Measurements from ENCODE around the gene ALDH1A3. TPM values are rescaled to one million over a fixed set of nuclear protein-coding genes. Genes with fewer than 3 reads are reported as not detected.

The ALDH1A3 gene
- polyA plus RNA-seq, 1 of the 3 experiments (the other 2 are of a cell fraction): 4.4 TPM

DNA sequence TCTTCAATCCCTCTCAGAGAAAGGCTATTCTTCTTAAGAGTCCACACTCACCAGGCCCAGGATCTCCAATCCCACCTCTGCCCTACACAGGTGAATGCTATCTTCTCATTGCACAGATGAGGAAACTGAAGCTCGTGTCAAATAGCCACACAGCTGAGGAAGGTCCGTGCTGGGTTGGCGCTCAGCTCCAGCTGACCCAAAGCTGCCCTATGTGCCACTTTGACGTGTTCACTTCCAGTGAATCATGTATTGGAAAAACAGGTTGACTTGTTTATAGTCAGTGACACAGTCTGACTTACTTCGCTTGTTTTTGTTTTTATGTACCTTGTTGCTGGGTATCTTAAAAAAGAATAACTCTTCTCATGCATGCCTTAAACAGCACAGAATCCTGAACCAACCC lies 32.4 kb upstream of the ALDH1A3 start (continued):
- TF ChIP-seq, protein P1, sequence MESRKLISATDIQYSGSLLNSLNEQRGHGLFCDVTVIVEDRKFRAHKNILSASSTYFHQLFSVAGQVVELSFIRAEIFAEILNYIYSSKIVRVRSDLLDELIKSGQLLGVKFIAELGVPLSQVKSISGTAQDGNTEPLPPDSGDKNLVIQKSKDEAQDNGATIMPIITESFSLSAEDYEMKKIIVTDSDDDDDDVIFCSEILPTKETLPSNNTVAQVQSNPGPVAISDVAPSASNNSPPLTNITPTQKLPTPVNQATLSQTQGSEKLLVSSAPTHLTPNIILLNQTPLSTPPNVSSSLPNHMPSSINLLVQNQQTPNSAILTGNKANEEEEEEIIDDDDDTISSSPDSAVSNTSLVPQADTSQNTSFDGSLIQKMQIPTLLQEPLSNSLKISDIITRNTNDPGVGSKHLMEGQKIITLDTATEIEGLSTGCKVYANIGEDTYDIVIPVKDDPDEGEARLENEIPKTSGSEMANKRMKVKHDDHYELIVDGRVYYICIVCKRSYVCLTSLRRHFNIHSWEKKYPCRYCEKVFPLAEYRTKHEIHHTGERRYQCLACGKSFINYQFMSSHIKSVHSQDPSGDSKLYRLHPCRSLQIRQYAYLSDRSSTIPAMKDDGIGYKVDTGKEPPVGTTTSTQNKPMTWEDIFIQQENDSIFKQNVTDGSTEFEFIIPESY (IDR thresholded peaks at IDR 0.05; ENCODE audit: borderline replicate concordance, low read depth): no peak
- TF ChIP-seq, protein P2, sequence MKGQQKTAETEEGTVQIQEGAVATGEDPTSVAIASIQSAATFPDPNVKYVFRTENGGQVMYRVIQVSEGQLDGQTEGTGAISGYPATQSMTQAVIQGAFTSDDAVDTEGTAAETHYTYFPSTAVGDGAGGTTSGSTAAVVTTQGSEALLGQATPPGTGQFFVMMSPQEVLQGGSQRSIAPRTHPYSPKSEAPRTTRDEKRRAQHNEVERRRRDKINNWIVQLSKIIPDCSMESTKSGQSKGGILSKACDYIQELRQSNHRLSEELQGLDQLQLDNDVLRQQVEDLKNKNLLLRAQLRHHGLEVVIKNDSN (IDR thresholded peaks at IDR 0.05; ENCODE audit: borderline replicate concordance, low read depth): no peak
- TF ChIP-seq GABPA (IDR thresholded peaks at IDR 0.05; ENCODE audit: low read depth) (no peak), POLR2AphosphoS5 (IDR thresholded peaks at IDR 0.05; ENCODE audit: low read depth, low read length) (no peak), SMC3 (IDR thresholded peaks at IDR 0.05; ENCODE audit: low read depth, low read length) (no peak)

DNA sequence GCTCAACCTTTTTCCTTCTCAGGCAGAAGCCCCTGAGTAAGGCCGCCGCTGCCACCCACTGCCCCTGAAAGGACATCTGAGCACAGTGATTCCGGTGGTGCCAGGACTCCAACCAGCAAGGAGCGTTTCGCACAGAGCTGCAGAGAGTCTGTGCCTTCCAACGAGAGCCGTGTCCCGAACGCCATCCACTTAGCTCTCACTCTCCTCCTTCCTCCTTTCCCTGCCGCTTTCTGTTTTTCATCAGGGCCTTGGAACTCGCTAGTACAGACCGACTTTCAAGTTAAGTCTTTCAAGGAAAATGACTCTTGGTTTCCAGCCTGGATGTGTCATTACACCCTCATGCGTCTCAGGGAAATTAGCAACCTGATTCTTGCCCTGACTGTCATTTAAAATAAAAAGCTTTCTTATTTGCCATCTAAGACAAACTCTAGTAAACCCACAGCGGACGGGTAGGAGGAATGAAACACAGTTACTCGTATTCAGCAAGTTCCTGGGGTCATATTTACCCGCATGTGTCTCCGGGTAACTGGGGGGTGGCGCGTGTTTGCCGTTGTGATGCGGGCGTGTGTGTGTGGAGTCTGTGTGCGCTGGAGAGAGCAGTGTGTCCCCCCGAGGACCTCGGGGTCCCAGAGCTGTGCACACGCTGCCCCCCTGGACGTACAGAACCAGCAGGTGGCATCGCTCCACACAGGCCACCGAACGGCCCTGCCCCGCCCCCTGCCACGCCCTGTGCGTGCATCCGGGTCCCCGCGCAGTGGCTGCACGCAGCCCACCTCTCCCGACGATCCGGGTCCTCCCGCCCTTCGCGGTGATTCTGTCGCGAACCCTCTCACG lies 30.4 kb upstream of the ALDH1A3 start:
- ChIA-PET CTCF (no interaction called here), POLR2A (interaction anchor here (1.1 kb wide), 1 partner anchor 10 kb away, joined by 3 read pairs; no protein-coding TSS in a partner anchor)
- TF ChIP-seq, protein P2 (IDR thresholded peaks at IDR 0.05; ENCODE audit: borderline replicate concordance, low read depth): no peak
- TF ChIP-seq SIN3A (IDR thresholded peaks at IDR 0.05; ENCODE audit: borderline replicate concordance, low read depth, low read length): no peak
- TF ChIP-seq, protein P3, sequence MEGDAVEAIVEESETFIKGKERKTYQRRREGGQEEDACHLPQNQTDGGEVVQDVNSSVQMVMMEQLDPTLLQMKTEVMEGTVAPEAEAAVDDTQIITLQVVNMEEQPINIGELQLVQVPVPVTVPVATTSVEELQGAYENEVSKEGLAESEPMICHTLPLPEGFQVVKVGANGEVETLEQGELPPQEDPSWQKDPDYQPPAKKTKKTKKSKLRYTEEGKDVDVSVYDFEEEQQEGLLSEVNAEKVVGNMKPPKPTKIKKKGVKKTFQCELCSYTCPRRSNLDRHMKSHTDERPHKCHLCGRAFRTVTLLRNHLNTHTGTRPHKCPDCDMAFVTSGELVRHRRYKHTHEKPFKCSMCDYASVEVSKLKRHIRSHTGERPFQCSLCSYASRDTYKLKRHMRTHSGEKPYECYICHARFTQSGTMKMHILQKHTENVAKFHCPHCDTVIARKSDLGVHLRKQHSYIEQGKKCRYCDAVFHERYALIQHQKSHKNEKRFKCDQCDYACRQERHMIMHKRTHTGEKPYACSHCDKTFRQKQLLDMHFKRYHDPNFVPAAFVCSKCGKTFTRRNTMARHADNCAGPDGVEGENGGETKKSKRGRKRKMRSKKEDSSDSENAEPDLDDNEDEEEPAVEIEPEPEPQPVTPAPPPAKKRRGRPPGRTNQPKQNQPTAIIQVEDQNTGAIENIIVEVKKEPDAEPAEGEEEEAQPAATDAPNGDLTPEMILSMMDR (IDR thresholded peaks at IDR 0.05): no peak
- TF ChIP-seq SMC3 (IDR thresholded peaks at IDR 0.05; ENCODE audit: low read depth, low read length): no peak
- Histone ChIP-seq H3K27me3 (ENCODE audit: insufficient read depth) (no peaks in the 10 kb centered on the region), H2AFZ (ENCODE audit: low read depth) (no peak overlapping the region), H3K9me2 (no peaks in the 10 kb centered on the region), H3K36me3 (replicated peaks in 1 of 2; ENCODE audit: control insufficient read depth in 1 of 2, insufficient read depth in 2 of 2, low read length in 1 of 2) (no peaks in the 10 kb centered on the region), H3K9me3 (no peaks in the 10 kb centered on the region), H3K27ac (ENCODE audit: low read depth in 2 of 2, low read length in 1 of 2) (no peak overlapping the region), H3K4me3 (ENCODE audit: low read depth in 2 of 2, low read length in 1 of 2) (no peak overlapping the region), H3K4me1 (ENCODE audit: control insufficient read depth in 1 of 2, insufficient read depth in 2 of 2, low read depth in 1 of 2, low read length in 1 of 2) (no peaks in the 10 kb centered on the region; a peak in 1 of 4 replicates), H3K9ac (no peak overlapping the region), H3K4me2 (no peak overlapping the region), H4K20me1 (ENCODE audit: insufficient read depth) (no peaks in the 10 kb centered on the region), H3K79me2 (ENCODE audit: insufficient read depth) (no peaks in the 10 kb centered on the region), H3F3A (replicated peaks; ENCODE audit: insufficient read depth) (no peaks in the 10 kb centered on the region)
- no peak for DNase-seq
- WGBS (ENCODE audit: low lambda C conversion rate): 72% methylated on average over 47 of the region's 47 CpGs
